ENCODE results near the gene PAH. TPM values are rescaled to one million over a fixed set of nuclear protein-coding genes. Genes with fewer than 3 reads are reported as not detected.

Gene PAH
- total RNA-seq, 1 experiment from 2014 or later, result not detected

GRCh38 chr12:102964872-102965271, 47.8 kb upstream of the PAH start:
- intact Hi-C loops (cut with micrococcal nuclease), result no loop called here
- CTCF ChIA-PET, result no interaction called here
- H3K4me1 Mint-ChIP-seq (ENCODE audit: insufficient read depth, unreplicated experiment), result no peaks in the 10 kb centered on the region
- peaks cover 18% of the 10 kb centered on the region for H3K27me3 Mint-ChIP-seq (ENCODE audit: insufficient read depth, unreplicated experiment)
- H3K9me3 Mint-ChIP-seq (ENCODE audit: unreplicated experiment), result peaks cover 29% of the 10 kb centered on the region
- no peak overlapping the region for H3K27ac Mint-ChIP-seq (ENCODE audit: low read depth, unreplicated experiment)
- no peak overlapping the region for H3K4me3 Mint-ChIP-seq (ENCODE audit: unreplicated experiment)
- H3K36me3 Mint-ChIP-seq (ENCODE audit: insufficient read depth, unreplicated experiment), result no peaks in the 10 kb centered on the region
- BruUV-seq (replicated peaks), result no TSS peak
- no peak for TF ChIP-seq CTCF (IDR thresholded peaks at IDR 0.05; ENCODE audit: unreplicated experiment)
- no peak for DNase-seq (ENCODE audit: unreplicated experiment)
- POLR2A ChIA-PET, result no interaction called here

GRCh38 chr12:102963796-102964195, 46.8 kb upstream of the PAH start:
- H3K9me3 Mint-ChIP-seq (ENCODE audit: unreplicated experiment), result peaks cover 33% of the 10 kb centered on the region
- intact Hi-C loops (cut with micrococcal nuclease), result no loop called here
- H3K4me3 Mint-ChIP-seq (ENCODE audit: unreplicated experiment), result no peak overlapping the region
- H3K4me1 Mint-ChIP-seq (ENCODE audit: insufficient read depth, unreplicated experiment), result no peaks in the 10 kb centered on the region
- H3K27ac Mint-ChIP-seq (ENCODE audit: low read depth, unreplicated experiment), result no peak overlapping the region
- H3K36me3 Mint-ChIP-seq (ENCODE audit: insufficient read depth, unreplicated experiment), result no peaks in the 10 kb centered on the region
- ChIA-PET CTCF (no interaction called here), POLR2A (no interaction called here)
- no peak for TF ChIP-seq CTCF (IDR thresholded peaks at IDR 0.05; ENCODE audit: unreplicated experiment)
- no peak for DNase-seq (ENCODE audit: unreplicated experiment)
- no TSS peak for BruUV-seq (replicated peaks)
- H3K27me3 Mint-ChIP-seq (ENCODE audit: insufficient read depth, unreplicated experiment), result peaks cover 18% of the 10 kb centered on the region

GRCh38 chr12:102962986-102963385, 45.9 kb upstream of the PAH start:
- Mint-ChIP-seq H3K36me3 (ENCODE audit: insufficient read depth, unreplicated experiment) (no peaks in the 10 kb centered on the region), H3K27ac (ENCODE audit: low read depth, unreplicated experiment) (no peak overlapping the region), H3K9me3 (ENCODE audit: unreplicated experiment) (peaks cover 33% of the 10 kb centered on the region), H3K27me3 (ENCODE audit: insufficient read depth, unreplicated experiment) (peaks cover 18% of the 10 kb centered on the region), H3K4me1 (ENCODE audit: insufficient read depth, unreplicated experiment) (no peaks in the 10 kb centered on the region), H3K4me3 (ENCODE audit: unreplicated experiment) (no peak overlapping the region)
- intact Hi-C loops (cut with micrococcal nuclease), result no loop called here
- ChIA-PET CTCF (interaction anchor here (2.2 kb wide), 1 partner anchor 14 kb away, joined by 10 read pairs; no protein-coding TSS in a partner anchor), POLR2A (no interaction called here)
- DNase-seq (ENCODE audit: unreplicated experiment), result no peak
- BruUV-seq (replicated peaks), result no TSS peak
- no peak for TF ChIP-seq CTCF (IDR thresholded peaks at IDR 0.05; ENCODE audit: unreplicated experiment)

- no TSS peak for BruUV-seq (replicated peaks)
- intact Hi-C loops (cut with micrococcal nuclease), result no loop called here
- no peaks in the 10 kb centered on the region for H3K36me3 Mint-ChIP-seq (ENCODE audit: insufficient read depth, unreplicated experiment)
- peaks cover 18% of the 10 kb centered on the region for H3K27me3 Mint-ChIP-seq (ENCODE audit: insufficient read depth, unreplicated experiment)
- POLR2A ChIA-PET, result no interaction called here
- H3K9me3 Mint-ChIP-seq (ENCODE audit: unreplicated experiment), result peaks cover 33% of the 10 kb centered on the region
- H3K27ac Mint-ChIP-seq (ENCODE audit: low read depth, unreplicated experiment), result no peak overlapping the region
- no peaks in the 10 kb centered on the region for H3K4me1 Mint-ChIP-seq (ENCODE audit: insufficient read depth, unreplicated experiment)
- no peak overlapping the region for H3K4me3 Mint-ChIP-seq (ENCODE audit: unreplicated experiment)
- CTCF ChIA-PET, result interaction anchor here (0.9 to 2.2 kb wide), 2 partner anchors 13 to 566 kb away, joined by 3 to 10 read pairs; no protein-coding TSS in a partner anchor
- no peak for DNase-seq (ENCODE audit: unreplicated experiment)
- no peak for TF ChIP-seq CTCF (IDR thresholded peaks at IDR 0.05; ENCODE audit: unreplicated experiment)
Measured at GRCh38 chr12:102962532-102962931, 45.5 kb upstream of the PAH start.
